Loucy (cell line): ENCODE results near the gene COL5A1.
A peak's percentile ranks its signal among the peaks of the same experiment; 100 is the strongest.

Experiments used
- H2AFZ ChIP-seq: fragments of 200-600 bp; sonication (generic); 2 replicates; pipeline ENCODE4 v1.6.0; 2016; ENCODE audit warnings: antibody characterized with exemption, mild to moderate bottlenecking, low read length, moderate library complexity
- H3F3A ChIP-seq: fragments of 200-600 bp; 2 replicates; pipeline ENCODE4 v1.6.0; 2016; ENCODE audit warnings: antibody characterized with exemption, low read depth, mild to moderate bottlenecking
- H3K27me3 ChIP-seq: fragments of 200-600 bp; sonication (generic); 2 replicates; pipeline ENCODE4 v1.6.1; 2014; ENCODE audit warnings: low read length, mild to moderate bottlenecking; ENCODE audit not compliant: insufficient read depth, poor library complexity, severe bottlenecking
- H3K36me3 ChIP-seq: fragments of 200-600 bp; sonication (generic); 2 replicates; pipeline ENCODE4 v1.6.1; 2016; ENCODE audit warnings: low read length; ENCODE audit not compliant: insufficient read depth
- H3K4me1 ChIP-seq: fragments of 200-600 bp; sonication (generic); 2 replicates; pipeline ENCODE4 v1.5.1; 2014; ENCODE audit warnings: low read length, mild to moderate bottlenecking; ENCODE audit not compliant: insufficient read depth, poor library complexity, severe bottlenecking
- H3K4me2 ChIP-seq: fragments of 200-600 bp; sonication (generic); 2 replicates; pipeline ENCODE4 v1.6.0; 2014; ENCODE audit warnings: antibody characterized with exemption, low read length, low read depth, mild to moderate bottlenecking; ENCODE audit not compliant: poor library complexity, severe bottlenecking
- H3K4me3 ChIP-seq: fragments of 200-600 bp; sonication (generic); 2 replicates; pipeline ENCODE4 v1.5.1; 2014; ENCODE audit warnings: low read length, mild to moderate bottlenecking, mixed read lengths; ENCODE audit not compliant: poor library complexity, severe bottlenecking
- H3K79me2 ChIP-seq: fragments of 200-600 bp; sonication (generic); 2 replicates; pipeline ENCODE4 v1.6.1; 2014; ENCODE audit warnings: low read length; ENCODE audit not compliant: insufficient read depth
- H3K9ac ChIP-seq: fragments of 200-600 bp; sonication (generic); 2 replicates; pipeline ENCODE4 v1.6.0; 2014; ENCODE audit warnings: mild to moderate bottlenecking, low read depth, low read length, moderate library complexity; ENCODE audit not compliant: poor library complexity, severe bottlenecking
- H3K9me2 ChIP-seq: fragments of 200-600 bp; sonication (generic); replicated peaks from 2 replicates; pipeline ENCODE4 v1.6.1; 2016; ENCODE audit warnings: low read depth, low read length, mixed read lengths
- H3K9me3 ChIP-seq: fragments of 200-600 bp; sonication (generic); 2 replicates; pipeline ENCODE4 v1.6.1; 2014; ENCODE audit warnings: mild to moderate bottlenecking, antibody characterized with exemption, low read length, low read depth; ENCODE audit not compliant: insufficient read depth
- H4K20me1 ChIP-seq: fragments of 200-600 bp; sonication (generic); 2 replicates; pipeline ENCODE4 v1.6.0; 2014; ENCODE audit warnings: antibody characterized with exemption, low read length, mild to moderate bottlenecking; ENCODE audit not compliant: insufficient read depth, poor library complexity, severe bottlenecking
- EZH2phosphoT487 ChIP-seq: fragments of 200-600 bp; IDR thresholded peaks from 2 replicates; pipeline ENCODE4 v1.6.1; 2018; ENCODE audit warnings: antibody characterized with exemption, mild to moderate bottlenecking, moderate library complexity, borderline replicate concordance
- TF ChIP-seq, protein P1 (sequence below): fragments of 200-600 bp; sonication (generic); conservative IDR thresholded peaks from 2 replicates; pipeline ENCODE4 v1.5.1; 2014; ENCODE audit warnings: mild to moderate bottlenecking, antibody characterized with exemption, low read length

Gene COL5A1

DNA sequence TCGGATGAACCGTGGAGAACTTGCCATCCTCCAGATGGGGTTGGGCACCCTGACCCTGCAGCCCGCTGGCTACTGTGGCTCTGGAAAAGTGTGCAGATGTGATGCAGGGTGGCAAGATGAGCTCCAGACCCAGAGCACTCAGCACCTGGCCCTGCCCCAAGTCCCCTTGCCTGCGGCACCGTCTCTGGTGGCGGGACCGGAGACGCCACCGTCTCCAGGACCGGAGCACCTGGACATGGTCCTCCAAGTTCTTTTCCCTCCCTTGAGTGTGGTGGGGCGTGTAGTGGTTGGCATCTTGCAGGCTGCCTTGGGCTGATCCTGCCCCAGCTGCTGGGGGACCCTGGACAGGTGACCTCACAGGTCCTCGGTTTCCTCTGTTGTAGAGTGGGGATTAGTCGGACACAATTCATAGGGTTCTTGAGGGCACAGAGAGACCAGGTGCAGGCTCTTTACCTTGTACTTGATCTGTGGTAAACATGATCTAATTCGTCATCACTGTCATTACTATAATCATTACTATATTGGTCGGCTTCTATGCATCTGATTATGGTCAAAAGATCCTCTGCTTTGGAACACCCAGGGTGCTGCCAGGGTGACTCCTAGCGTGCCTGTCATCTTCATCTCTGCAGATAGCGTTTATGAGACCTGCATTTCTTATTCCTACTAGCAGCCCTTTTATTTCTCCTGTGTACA is 83.5 kb downstream of the COL5A1 start:
- Histone ChIP-seq H3K9me2 (no peaks in the 10 kb centered on the region), H3K4me1 (peaks cover 40% of the 10 kb centered on the region), H3K79me2 (no peaks in the 10 kb centered on the region), H4K20me1 (no peaks in the 10 kb centered on the region), H3K36me3 (no peaks in the 10 kb centered on the region), H2AFZ (no peak overlapping the region), H3K9ac (peak overlapping the region; percentile 35), H3K4me3 (peak overlapping the region; percentile 28), H3F3A (no peaks in the 10 kb centered on the region), H3K4me2 (peak overlapping the region; percentile 44), H3K9me3 (no peaks in the 10 kb centered on the region), H3K27me3 (no peaks in the 10 kb centered on the region)
- TF ChIP-seq, protein P1, sequence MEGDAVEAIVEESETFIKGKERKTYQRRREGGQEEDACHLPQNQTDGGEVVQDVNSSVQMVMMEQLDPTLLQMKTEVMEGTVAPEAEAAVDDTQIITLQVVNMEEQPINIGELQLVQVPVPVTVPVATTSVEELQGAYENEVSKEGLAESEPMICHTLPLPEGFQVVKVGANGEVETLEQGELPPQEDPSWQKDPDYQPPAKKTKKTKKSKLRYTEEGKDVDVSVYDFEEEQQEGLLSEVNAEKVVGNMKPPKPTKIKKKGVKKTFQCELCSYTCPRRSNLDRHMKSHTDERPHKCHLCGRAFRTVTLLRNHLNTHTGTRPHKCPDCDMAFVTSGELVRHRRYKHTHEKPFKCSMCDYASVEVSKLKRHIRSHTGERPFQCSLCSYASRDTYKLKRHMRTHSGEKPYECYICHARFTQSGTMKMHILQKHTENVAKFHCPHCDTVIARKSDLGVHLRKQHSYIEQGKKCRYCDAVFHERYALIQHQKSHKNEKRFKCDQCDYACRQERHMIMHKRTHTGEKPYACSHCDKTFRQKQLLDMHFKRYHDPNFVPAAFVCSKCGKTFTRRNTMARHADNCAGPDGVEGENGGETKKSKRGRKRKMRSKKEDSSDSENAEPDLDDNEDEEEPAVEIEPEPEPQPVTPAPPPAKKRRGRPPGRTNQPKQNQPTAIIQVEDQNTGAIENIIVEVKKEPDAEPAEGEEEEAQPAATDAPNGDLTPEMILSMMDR: no peak
- no peak for TF ChIP-seq EZH2phosphoT487

DNA sequence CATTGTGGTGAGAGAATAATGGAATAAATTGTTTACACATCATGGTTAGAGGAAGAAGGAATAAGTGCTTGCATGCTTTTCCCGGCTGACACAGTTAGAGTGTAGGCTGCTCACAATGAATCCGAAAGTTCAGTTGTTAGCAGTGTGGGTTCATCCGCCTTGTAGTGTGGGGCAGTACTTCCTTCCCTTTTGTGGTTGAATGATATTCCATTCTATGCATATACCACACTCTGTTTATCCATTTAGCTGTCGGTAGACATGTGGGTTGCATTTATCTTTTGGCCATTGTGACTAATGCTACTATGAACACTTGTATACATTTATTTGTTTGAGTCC is 84.0 kb downstream of the COL5A1 start:
- H3K9me3 ChIP-seq: no peaks in the 10 kb centered on the region
- no peaks in the 10 kb centered on the region for H3K36me3 ChIP-seq
- H3K4me2 ChIP-seq: peak overlapping the region; percentile 44
- H3K4me3 ChIP-seq: peak overlapping the region; percentile 28
- peaks cover 40% of the 10 kb centered on the region for H3K4me1 ChIP-seq
- no peaks in the 10 kb centered on the region for H3K27me3 ChIP-seq
- H3K9me2 ChIP-seq: no peaks in the 10 kb centered on the region
- H4K20me1 ChIP-seq: no peaks in the 10 kb centered on the region
- H3K9ac ChIP-seq: peak overlapping the region; percentile 35
- H3K79me2 ChIP-seq: no peaks in the 10 kb centered on the region
- no peaks in the 10 kb centered on the region for H3F3A ChIP-seq
- TF ChIP-seq, protein P1: no peak
- TF ChIP-seq EZH2phosphoT487: no peak
- H2AFZ ChIP-seq: no peak overlapping the region

DNA sequence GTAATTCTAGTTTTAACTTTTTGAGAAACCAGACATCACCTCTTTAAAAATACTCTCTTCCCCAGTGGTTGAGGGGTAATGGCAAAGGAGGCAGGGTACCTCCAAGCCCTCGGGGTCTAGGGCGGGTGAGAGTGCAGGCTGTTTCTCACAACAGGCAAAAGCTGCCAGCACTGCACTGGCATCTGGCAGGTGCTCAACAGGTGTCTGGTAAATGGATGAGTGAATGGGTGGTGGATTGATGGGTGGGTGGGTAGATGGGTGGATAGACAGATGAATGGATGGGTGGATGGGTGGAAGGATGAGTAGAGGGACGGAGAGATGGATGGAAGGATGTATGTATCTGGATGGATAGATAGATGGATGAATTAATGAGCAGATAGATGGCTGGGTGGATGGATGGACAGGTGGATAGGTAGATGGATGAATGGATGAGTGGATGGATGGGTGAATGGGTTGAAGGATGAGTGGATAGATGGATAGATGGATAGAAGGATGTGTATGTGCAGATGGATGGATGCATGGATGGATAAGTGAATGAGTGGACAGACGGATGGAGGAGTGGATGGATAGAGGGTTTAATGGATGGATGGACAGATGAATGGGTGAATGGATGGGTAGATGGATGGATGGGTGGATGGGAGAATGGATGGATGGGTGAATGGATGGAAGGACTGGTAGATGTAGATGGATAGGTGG is 84.6 kb downstream of the COL5A1 start:
- Histone ChIP-seq H4K20me1 (no peaks in the 10 kb centered on the region), H2AFZ (no peak overlapping the region), H3K9me2 (no peaks in the 10 kb centered on the region), H3K9me3 (no peaks in the 10 kb centered on the region), H3K9ac (no peak overlapping the region), H3K4me2 (peak overlapping the region; percentile 44), H3K79me2 (no peaks in the 10 kb centered on the region), H3K27me3 (no peaks in the 10 kb centered on the region), H3K4me3 (peak overlapping the region; percentile 28), H3K36me3 (no peaks in the 10 kb centered on the region), H3F3A (no peaks in the 10 kb centered on the region), H3K4me1 (peaks cover 40% of the 10 kb centered on the region)
- TF ChIP-seq, protein P1: no peak
- no peak for TF ChIP-seq EZH2phosphoT487
